ENCODE data around the gene EIPR1.
"Not testable (repeated sequence)": the region's sequence is repeated elsewhere in the genome, so short reads cannot be mapped to it uniquely, and the experiment has no call there.

Gene EIPR1

DNA sequence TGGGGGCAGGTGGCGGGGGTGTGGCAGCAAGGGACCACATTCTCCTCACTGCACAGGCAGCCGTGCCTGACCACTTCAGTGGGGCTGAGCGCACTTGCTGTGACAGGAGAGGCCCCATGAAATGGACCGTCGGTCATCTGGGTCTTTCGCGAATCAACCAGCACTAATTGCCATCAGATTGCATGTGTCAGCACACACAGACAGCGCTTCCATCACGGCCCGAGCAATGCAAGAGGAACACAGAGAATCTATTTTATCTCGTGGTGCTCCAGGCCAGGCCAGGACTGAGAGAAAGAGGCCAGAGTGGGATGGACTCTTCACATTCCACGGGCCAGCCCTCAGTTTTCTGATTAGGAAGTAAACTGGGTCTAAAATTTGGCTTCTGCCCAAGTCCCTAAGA, 87.0 kb downstream of the EIPR1 start:
- no peak for DNase-seq (ENCODE audit: low read depth)
- no peak for TF ChIP-seq CTCF (IDR thresholded peaks at IDR 0.05; ENCODE audit: control insufficient read depth, extremely low read depth, insufficient read depth)
- no peak overlapping the region for H3K4me3 ChIP-seq (ENCODE audit: low read depth, low read length)

- TF ChIP-seq CTCF (IDR thresholded peaks at IDR 0.05; ENCODE audit: control insufficient read depth, extremely low read depth, insufficient read depth): no peak
- no peak overlapping the region for H3K4me3 ChIP-seq (ENCODE audit: low read depth, low read length)
- no peak for DNase-seq (ENCODE audit: low read depth)
Observed at GRCh38 chr2:3289971-3290370, 87.6 kb downstream of the EIPR1 start.

GRCh38 chr2:3289526-3289925, 88.1 kb downstream of the EIPR1 start:
- no peak for TF ChIP-seq CTCF (IDR thresholded peaks at IDR 0.05; ENCODE audit: control insufficient read depth, extremely low read depth, insufficient read depth)
- H3K4me3 ChIP-seq (ENCODE audit: low read depth, low read length): no peak overlapping the region
- DNase-seq (ENCODE audit: low read depth): no peak

DNA sequence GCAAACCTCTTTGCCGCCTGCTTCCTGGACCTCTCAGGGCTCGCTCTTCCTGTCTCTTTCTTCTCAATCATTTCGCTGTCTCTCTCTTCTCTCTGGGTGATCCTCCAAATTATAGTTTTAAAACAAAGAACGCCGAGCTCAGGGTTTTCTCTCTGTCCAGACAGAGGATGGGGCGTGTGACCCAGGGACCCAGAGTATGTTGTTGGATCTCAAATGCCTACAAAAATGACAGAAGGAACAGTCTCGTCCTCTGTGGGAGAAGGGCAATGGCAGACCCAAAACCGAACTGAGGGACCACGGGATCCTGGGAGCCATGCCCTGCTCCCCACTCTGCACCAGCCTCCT, 88.5 kb downstream of the EIPR1 start:
- no peak overlapping the region for H3K4me3 ChIP-seq (ENCODE audit: low read depth, low read length)
- TF ChIP-seq CTCF (IDR thresholded peaks at IDR 0.05; ENCODE audit: control insufficient read depth, extremely low read depth, insufficient read depth): no peak
- no peak for DNase-seq (ENCODE audit: low read depth)

DNA sequence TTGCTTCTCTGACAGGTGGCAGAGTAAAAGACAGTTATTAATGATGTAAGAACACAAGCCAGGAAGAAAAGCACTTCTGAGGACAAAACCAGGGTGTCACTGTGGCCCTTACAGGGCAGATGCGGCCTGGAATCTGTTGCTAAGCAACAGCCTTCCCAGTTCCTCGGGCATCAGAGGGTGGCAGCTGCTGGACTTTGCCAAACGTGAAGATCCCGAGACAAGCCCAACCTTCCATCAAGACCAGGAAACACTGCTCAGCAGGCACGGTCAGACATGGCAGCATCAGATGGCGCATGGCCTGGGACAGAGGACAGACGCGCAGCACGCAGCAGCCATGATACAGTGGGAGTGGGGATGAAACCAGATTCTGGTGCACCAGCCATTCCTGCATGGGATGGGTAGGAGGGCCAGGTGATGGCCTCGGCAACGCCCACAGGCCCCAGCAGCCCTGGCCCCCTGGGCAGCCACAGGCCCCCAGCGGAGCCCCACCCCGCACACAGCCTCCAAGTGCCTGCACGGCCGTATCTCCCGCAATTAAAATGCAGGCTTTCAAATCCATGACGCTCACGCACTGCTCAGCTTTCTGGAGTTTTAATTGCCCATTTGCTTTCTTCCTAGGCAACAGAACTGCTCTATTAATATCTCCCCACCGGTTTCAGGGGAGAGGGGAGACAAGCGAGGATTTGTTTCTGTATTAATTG, 89.0 kb downstream of the EIPR1 start:
- no peak for DNase-seq (ENCODE audit: low read depth)
- no peak overlapping the region for H3K4me3 ChIP-seq (ENCODE audit: low read depth, low read length)
- no peak for TF ChIP-seq CTCF (IDR thresholded peaks at IDR 0.05; ENCODE audit: control insufficient read depth, extremely low read depth, insufficient read depth)

DNA sequence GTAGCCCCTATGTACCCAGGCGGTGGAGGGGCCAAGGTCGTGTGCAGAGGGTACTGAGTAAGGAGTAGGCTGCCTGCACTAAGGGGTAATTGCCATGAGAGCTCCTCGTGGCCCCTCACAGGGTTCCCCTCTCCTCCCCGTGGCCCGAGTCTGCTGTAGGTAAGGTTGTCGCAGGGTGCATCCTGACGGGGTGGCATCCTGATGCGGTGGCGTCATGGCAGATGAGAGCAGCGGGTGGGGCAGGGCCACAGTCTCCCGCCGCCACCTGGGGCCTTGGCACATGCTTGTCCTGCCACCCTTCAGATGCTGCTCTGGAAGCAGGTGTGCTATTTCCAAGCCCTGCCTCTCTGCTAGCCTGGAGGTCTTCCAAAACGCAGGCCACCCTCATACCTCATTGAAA, 89.7 kb downstream of the EIPR1 start:
- no peak overlapping the region for H3K4me3 ChIP-seq (ENCODE audit: low read depth, low read length)
- TF ChIP-seq CTCF (IDR thresholded peaks at IDR 0.05; ENCODE audit: control insufficient read depth, extremely low read depth, insufficient read depth): no peak

DNA sequence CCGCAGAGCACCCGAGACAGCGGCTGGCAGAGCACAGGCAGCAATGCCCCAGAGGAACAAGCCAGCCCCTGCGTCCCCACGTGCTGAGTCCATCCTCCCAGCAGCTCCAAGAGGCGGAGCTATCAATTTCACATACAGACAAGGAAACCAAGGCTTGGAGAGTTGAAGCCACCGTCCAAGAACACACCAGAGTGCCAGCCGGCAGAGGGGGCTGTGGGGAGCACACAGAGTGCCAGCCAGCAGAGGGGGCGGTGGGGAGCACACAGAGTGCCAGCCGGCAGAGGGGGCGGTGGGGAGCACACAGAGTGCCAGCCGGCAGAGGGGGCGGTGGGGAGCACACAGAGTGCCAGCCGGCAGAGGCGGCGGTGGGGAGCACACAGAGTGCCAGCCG, 91.0 kb downstream of the EIPR1 start:
- 0 out of 2 replicates have a peak, but pooled peaks have one; percentile 21 for TF ChIP-seq CTCF (IDR thresholded peaks at IDR 0.05; ENCODE audit: control insufficient read depth, extremely low read depth, insufficient read depth)
- DNase-seq (ENCODE audit: low read depth); H3K4me3 ChIP-seq (ENCODE audit: low read depth, low read length): not testable (repeated sequence)

More for the DNA sequence above, 89.7 kb downstream of the EIPR1 start:
- DNase-seq (ENCODE audit: low read depth): no peak

All from LNCaP clone FGC (cell line).